Adrenal gland (tissue), 12 donors: ENCODE data around the gene BBC3. TPM values are rescaled to one million over a fixed set of nuclear protein-coding genes. Genes with fewer than 3 reads are reported as not detected.

ENCODE experiments used
- DNase-seq, 7 donors: peaks; one replicate each; pipeline ENCODE4 v3.0.0-alpha.2; 2019 to 2020
- H3K27ac ChIP-seq, 5 donors: fragments of 200-600 bp; sonication (generic) in 4 of 5; 1 replicate in 3 of 5; 2 replicates in 2 of 5; pipeline versions ENCODE4 v1.5.1 to v1.8.0; 2016 to 2020; ENCODE audit warnings: mild to moderate bottlenecking in 1 of 5
- H3K27me3 ChIP-seq: fragments of 200-600 bp; 2 replicates; pipeline ENCODE4 v1.8.0; 2021
- H3K36me3 ChIP-seq, 2 donors: fragments of 200-600 bp; replicated peaks in 1 of 2; 1 replicate in 1 of 2; 2 replicates in 1 of 2; pipeline versions ENCODE4 v1.5.1 to v1.8.0; 2018 to 2022
- H3K4me1 ChIP-seq, 2 donors: fragments of 200-600 bp; replicated peaks in 1 of 2; 1 replicate in 1 of 2; 2 replicates in 1 of 2; pipeline versions ENCODE4 v1.5.1 to v1.8.0; 2018 to 2021
- H3K4me3 ChIP-seq, 4 donors: fragments of 200-600 bp; sonication (generic) in 3 of 4; one replicate each; pipeline ENCODE4 v1.5.1; 2016 to 2018
- H3K9me3 ChIP-seq, 3 donors: fragments of 200-600 bp; sonication (generic) in 1 of 3; replicated peaks in 1 of 3; 1 replicate in 2 of 3; 2 replicates in 1 of 3; pipeline versions ENCODE4 v1.5.1 to v1.8.0; 2016 to 2021
- POLR2A ChIP-seq, 2 donors: fragments of 450-650 bp; IDR thresholded peaks; one replicate each; pipeline ENCODE4 v1.6.1; 2017; ENCODE audit warnings: antibody characterized with exemption in 2 of 2, mild to moderate bottlenecking in 2 of 2, moderate library complexity in 1 of 2
- WGBS, 4 donors: extraction: QIAGEN DNeasy Blood & Tissue Kit in 2 of 4; methylation state at CpG; one replicate each; pipeline versions ENCODE4 v1.1.5 to v1.1.7; 2013 to 2017; 5-methylcytosine and 5-hydroxymethylcytosine counted together
- intact Hi-C, 2 donors: fragments of 100-400 bp; cut with DNase I; formaldehyde crosslinking; loops; one replicate each; pipeline versions ENCODE4 v1.14.1 to v1.15.0; 2022 to 2023
- polyA plus RNA-seq, 3 donors: library from polyadenylated mRNA; stranded (reverse); fragments of 200-250 nt in 2 of 3; fragments of 350-450 nt in 1 of 3; fragmentation: Illumina TruSeq in 1 of 3; extraction: RNeasy Lipid Tissue Mini Kit (QIAGEN cat#74804) in 1 of 3; gene quantifications; one replicate each; pipeline ENCODE4 v1.2.3, GENCODE V29; 2013 to 2014
- total RNA-seq, 9 donors: library from RNA; depleted of rRNA in 4 of 9; stranded (reverse); fragments of >200 nt in 4 of 9; fragments of 120-200 nt in 1 of 9; fragmentation: NEBNext Ultra II Directional in 1 of 9; extraction: Animal tissue kit (Norgen Biotek cat#: 25700) in 1 of 9; gene quantifications; one replicate each; pipeline versions ENCODE4 v1.1.0 to v1.2.4, GENCODE V29; 2013 to 2023
- TF ChIP-seq, protein P1 (sequence below), 6 experiments: fragments of 450-650 bp in 4 of 6; fragments of 200-600 bp in 2 of 6; sonication (generic) in 1 of 6; IDR thresholded peaks; 1 replicate in 5 of 6; 2 replicates in 1 of 6; pipeline versions ENCODE4 v1.5.1 to v1.8.0; 2016 to 2021; ENCODE audit warnings: antibody characterized with exemption in 6 of 6, mild to moderate bottlenecking in 2 of 6, moderate library complexity in 1 of 6
- donor health status: healthy with polysubstance abuse.
- donor health status: Bipolar disorder and iron deficiency.
- donor health status: DM: yes; HTN: yes; CAD: no.
- donor health status: DM: no; HTN: no; CAD: no.
- donor health status: DM: no; HTN: no; CAD: no.
- donor health status: DM: yes; HTN: yes; CAD: no.

The BBC3 gene
- total and polyA plus RNA-seq, 12 donors, result 0.27 to 17.9 (median 7.5) TPM

DNA sequence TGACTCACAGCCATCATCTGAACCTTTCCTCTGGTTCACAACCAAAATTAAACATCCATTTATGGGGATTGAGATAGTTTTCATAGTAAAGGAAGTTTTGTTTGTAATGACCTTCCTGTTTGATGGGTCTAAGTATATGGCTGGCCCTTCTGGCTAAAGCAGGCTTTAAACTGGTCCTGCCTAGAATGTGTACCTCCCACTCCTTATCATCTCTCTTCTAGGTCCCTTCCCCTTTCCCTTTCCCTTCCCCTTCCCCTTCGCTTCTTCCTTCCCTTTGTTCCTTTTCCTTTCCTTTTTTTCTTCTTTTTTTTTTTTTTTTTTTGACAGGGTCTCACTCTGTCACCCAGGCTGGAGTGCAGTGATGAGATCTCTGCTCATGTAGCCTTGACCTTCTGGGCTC lies 35.6 kb downstream of the BBC3 start:
- 80 to 92% (median 86%) methylated on average over 1 of the region's 1 CpG for WGBS, 4 donors
- H3K27ac ChIP-seq, result no peak overlapping the region
- no peak overlapping the region for H3K4me3 ChIP-seq
- intact Hi-C loops, result no loop called here
- TF ChIP-seq, protein P1, sequence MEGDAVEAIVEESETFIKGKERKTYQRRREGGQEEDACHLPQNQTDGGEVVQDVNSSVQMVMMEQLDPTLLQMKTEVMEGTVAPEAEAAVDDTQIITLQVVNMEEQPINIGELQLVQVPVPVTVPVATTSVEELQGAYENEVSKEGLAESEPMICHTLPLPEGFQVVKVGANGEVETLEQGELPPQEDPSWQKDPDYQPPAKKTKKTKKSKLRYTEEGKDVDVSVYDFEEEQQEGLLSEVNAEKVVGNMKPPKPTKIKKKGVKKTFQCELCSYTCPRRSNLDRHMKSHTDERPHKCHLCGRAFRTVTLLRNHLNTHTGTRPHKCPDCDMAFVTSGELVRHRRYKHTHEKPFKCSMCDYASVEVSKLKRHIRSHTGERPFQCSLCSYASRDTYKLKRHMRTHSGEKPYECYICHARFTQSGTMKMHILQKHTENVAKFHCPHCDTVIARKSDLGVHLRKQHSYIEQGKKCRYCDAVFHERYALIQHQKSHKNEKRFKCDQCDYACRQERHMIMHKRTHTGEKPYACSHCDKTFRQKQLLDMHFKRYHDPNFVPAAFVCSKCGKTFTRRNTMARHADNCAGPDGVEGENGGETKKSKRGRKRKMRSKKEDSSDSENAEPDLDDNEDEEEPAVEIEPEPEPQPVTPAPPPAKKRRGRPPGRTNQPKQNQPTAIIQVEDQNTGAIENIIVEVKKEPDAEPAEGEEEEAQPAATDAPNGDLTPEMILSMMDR (IDR thresholded peaks at IDR 0.05), result no peak
- TF ChIP-seq POLR2A (IDR thresholded peaks at IDR 0.05), result no peak
- no peaks in the 10 kb centered on the region for H3K27me3 ChIP-seq
- H3K4me1 ChIP-seq, result peaks cover 5 to 7% of the 10 kb centered on the region in 2 donors
- no peak for DNase-seq
- H3K36me3 ChIP-seq, result peaks cover 0 to 29% of the 10 kb centered on the region in 2 donors
- H3K9me3 ChIP-seq, result no peaks in the 10 kb centered on the region

DNA sequence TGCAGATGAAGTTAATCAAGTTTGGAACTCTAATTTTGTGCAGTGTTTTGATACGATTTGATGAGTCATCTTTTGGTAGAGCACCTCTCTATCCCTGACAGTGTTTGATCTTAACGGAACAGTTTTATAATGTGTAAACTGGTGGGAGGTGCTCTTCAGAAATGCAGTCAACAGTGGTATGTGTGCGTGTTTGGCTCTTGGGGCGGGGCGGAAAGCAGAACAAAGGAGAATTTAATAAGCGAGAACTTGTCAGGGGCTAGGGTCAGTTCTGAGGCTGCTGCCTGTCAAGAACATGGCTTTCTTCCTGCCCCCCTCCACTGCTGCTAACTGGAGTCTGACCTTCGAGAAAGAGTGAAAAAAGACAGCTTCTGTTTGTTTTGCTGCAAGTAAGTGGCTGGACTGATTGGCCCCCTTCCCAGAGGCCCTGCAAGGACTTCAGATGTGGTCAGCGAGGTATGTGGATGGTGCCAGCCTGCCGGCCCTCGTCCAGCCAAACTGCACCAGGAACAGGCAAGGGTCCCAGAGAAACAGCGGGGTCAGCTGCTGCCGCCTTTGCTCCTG lies 40.8 kb downstream of the BBC3 start:
- intact Hi-C loops, result no loop called here
- H3K4me1 ChIP-seq, result peaks cover 14 to 23% of the 10 kb centered on the region in 2 donors
- no peaks in the 10 kb centered on the region for H3K27me3 ChIP-seq
- 26 to 39% (median 36%) methylated on average over 12 of the region's 12 CpGs for WGBS, 4 donors
- peak overlapping the region in 4 of 5 donors; percentile 0 to 82 (median 34) for H3K27ac ChIP-seq
- peak; percentile 33 to 82 (median 74) for DNase-seq
- peak overlapping the region in 1 of 4 donors; percentile 8 for H3K4me3 ChIP-seq
- H3K9me3 ChIP-seq, result no peaks in the 10 kb centered on the region
- TF ChIP-seq, protein P1 (IDR thresholded peaks at IDR 0.05), result no peak
- no peak for TF ChIP-seq POLR2A (IDR thresholded peaks at IDR 0.05)
- H3K36me3 ChIP-seq, result peaks cover 0 to 5% of the 10 kb centered on the region in 2 donors

DNA sequence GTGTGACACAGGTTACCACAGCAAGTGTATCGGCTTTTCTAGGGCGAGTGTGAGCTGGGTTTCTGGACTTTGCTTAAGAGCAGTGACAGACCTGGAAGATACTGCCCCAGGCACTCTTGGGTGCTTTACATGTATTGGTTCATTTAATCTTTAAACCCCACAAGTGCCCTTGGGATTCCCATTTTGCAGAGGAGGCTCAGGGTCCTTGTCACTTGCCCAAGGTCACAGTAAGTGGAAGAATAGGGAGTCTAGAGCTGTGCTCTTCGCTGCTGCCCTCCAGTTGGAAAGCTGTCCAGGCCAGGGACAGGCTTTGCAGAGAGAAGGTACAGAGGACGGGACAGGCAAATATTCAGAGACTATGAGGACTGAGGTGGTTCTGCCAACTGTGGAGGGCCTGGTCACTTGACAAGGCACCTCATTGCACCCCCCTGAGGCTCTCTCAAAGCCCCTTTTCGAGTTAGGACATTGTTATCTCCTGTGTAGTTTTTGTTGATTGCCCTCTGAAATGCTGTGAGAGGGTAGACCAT lies 42.4 kb downstream of the BBC3 start:
- intact Hi-C loops, result no loop called here
- Histone ChIP-seq H3K9me3 (no peaks in the 10 kb centered on the region), H3K36me3 (peaks cover 0 to 5% of the 10 kb centered on the region in 2 donors), H3K27ac (peak overlapping the region in 1 of 5 donors; percentile 82), H3K4me1 (peaks cover 14 to 23% of the 10 kb centered on the region in 2 donors), H3K4me3 (no peak overlapping the region), H3K27me3 (no peaks in the 10 kb centered on the region)
- WGBS, 4 donors, result 79 to 94% (median 82%) methylated on average over 4 to 5 of the region's 5 CpGs
- DNase-seq, result no peak
- TF ChIP-seq, protein P1 (IDR thresholded peaks at IDR 0.05), result no peak
- TF ChIP-seq POLR2A (IDR thresholded peaks at IDR 0.05), result no peak

DNA sequence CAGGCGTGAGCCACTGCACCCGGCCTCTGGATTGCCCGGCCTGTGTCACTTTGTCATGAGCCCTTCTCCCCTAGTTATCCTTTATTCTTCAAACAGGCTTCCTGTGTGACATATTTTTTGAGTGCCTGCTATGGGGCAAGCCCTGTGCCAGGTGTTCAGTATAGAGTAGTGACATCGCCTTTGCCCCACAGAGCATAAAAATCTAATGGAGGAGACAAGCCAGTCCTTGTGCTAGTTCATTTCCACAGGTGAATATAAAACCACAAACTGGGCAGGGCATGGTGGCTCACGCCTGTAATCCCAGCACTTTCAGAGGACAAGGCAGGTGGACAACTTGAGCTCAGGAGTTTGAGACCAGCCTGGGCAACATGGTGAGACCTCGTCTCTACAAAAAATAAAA lies 43.2 kb downstream of the BBC3 start:
- Histone ChIP-seq H3K4me1 (peaks cover 14 to 23% of the 10 kb centered on the region in 2 donors), H3K27ac (no peak overlapping the region), H3K9me3 (no peaks in the 10 kb centered on the region), H3K4me3 (no peak overlapping the region), H3K27me3 (no peaks in the 10 kb centered on the region), H3K36me3 (peaks cover 0 to 5% of the 10 kb centered on the region in 2 donors)
- WGBS, 4 donors, result 92 to 95% (median 95%) methylated on average over 6 of the region's 6 CpGs
- no peak for TF ChIP-seq POLR2A (IDR thresholded peaks at IDR 0.05)
- TF ChIP-seq, protein P1 (IDR thresholded peaks at IDR 0.05), result no peak
- DNase-seq, result no peak
- intact Hi-C loops, result no loop called here
